ENCODE measurements around the gene DCAF8L2.
"Not testable (repeated sequence)": the region's sequence is repeated elsewhere in the genome, so short reads cannot be mapped to it uniquely, and the experiment has no call there.

Gene DCAF8L2

DNA sequence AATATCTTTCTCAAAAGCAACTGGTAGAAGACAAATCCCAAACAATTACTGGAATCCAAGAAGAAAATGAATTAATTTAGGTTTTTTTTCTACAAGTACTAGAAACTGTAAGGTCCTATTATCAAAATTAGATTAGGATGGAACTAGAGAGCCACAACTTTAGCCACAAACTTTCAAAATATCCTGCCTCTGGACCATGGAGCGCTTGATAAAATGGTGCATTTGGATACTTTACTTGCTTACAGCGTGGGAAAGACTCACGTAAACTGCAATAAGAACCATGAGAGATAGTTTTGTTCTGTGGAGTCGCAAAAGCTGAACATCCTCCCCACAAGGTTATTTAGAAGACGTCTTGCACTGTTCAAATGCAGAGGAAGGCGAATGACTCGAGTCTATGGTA lies at the start of gene DCAF8L2:
DCAF8L2 (plus strand) TSS at position 301 of the 400 bp plus-strand sequence. CDS start 156,552 bp downstream, outside the sequence.
- H3K4me3 ChIP-seq (ENCODE audit: low read depth, low read length) = no peak within 1 kb of the TSS
- TF ChIP-seq, protein P1, sequence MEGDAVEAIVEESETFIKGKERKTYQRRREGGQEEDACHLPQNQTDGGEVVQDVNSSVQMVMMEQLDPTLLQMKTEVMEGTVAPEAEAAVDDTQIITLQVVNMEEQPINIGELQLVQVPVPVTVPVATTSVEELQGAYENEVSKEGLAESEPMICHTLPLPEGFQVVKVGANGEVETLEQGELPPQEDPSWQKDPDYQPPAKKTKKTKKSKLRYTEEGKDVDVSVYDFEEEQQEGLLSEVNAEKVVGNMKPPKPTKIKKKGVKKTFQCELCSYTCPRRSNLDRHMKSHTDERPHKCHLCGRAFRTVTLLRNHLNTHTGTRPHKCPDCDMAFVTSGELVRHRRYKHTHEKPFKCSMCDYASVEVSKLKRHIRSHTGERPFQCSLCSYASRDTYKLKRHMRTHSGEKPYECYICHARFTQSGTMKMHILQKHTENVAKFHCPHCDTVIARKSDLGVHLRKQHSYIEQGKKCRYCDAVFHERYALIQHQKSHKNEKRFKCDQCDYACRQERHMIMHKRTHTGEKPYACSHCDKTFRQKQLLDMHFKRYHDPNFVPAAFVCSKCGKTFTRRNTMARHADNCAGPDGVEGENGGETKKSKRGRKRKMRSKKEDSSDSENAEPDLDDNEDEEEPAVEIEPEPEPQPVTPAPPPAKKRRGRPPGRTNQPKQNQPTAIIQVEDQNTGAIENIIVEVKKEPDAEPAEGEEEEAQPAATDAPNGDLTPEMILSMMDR (IDR thresholded peaks at IDR 0.05; ENCODE audit: insufficient read depth, low read depth, low read length, missing control alignments) = no peak
- DNase-seq (ENCODE audit: low read depth) = no peak

DNA sequence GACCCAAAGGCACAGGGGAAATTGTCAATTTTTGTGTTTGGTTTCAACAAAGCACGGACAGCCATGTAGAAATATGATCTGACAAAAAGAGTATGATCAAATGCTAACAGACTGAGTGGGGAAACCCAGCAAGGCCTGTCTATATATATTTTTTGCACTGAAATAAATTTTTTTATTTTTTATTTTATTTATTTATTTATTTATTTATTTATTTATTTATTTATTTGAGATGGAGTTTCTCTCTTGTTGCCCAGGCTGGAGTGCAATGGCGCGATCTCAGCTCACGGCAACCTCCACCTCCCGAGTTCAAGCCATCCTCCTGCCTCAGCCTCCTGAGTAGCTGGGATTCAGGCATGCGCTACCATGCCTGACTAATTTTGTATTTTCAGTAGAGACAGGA lies 49.0 kb upstream of the DCAF8L2 start:
- DNase-seq (ENCODE audit: low read depth) = not testable (repeated sequence)

DNA sequence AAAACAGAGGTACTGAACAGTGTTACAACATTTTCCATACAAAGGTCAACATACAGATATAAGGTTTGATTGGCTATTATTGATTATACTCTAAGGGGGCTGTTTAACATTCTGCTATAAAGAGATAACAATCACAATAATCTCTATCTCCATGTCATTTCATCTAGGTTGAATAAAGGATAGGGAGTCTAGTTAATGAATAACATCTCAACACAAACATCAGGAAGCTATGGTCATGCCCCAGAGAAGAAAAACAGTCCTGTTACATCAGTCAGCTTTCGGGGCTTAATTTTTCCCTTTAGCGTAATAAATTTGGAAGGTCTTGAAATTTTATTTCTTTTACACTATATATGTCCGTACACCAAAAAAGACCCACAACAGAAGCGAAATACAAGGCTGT lies 41.5 kb upstream of the DCAF8L2 start:
- TF ChIP-seq, protein P1 (IDR thresholded peaks at IDR 0.05; ENCODE audit: insufficient read depth, low read depth, low read length, missing control alignments) = no peak
- DNase-seq (ENCODE audit: low read depth) = no peak

More for the DNA sequence above, 49.0 kb upstream of the DCAF8L2 start:
- not testable (repeated sequence) for H3K4me3 ChIP-seq (ENCODE audit: low read depth, low read length)

DNA sequence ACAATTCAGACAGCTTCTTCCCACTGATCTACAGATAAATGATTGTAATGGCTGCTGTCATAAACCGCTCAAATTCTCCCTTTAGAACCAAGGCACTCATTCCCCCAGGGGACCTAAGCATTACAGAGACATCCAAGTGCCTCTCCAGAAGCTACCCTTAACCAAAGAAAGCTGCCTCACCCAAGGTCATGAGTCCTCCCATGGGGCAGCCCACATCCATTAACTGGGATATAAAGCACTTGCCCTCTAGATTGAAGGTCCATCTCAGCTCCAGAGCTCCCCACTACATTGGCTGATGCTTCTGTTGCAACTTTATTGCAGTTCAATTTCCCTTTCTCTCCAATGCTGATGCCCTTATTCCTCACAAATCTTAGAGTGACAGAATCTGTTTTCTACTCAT lies 40.5 kb upstream of the DCAF8L2 start:
- H3K4me3 ChIP-seq (ENCODE audit: low read depth, low read length) = no peak overlapping the region
- no peak for DNase-seq (ENCODE audit: low read depth)
- TF ChIP-seq, protein P1 (IDR thresholded peaks at IDR 0.05; ENCODE audit: insufficient read depth, low read depth, low read length, missing control alignments) = no peak

More for the DNA sequence above, 41.5 kb upstream of the DCAF8L2 start:
- no peak overlapping the region for H3K4me3 ChIP-seq (ENCODE audit: low read depth, low read length)

DNA sequence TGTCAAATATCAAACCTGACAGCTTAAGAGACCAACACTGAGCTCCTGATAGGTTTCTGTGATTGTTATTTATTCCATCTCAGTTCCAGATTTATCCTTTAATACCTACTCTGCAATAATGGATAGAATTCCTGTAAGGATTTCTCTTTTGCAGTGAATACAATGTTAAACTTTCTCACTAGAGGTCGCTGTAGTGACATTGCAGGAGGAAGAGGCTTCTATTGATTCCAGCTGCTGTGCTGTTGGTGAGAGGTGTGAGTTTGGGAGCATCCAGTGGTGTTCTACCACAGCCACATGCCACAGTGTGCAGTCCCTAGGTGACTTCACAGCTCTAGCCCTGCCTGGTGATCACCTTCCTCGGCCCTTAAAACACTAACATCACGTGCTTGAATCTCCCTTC lies 34.6 kb upstream of the DCAF8L2 start:
- DNase-seq (ENCODE audit: low read depth) = peak; percentile 0
- TF ChIP-seq, protein P1 (IDR thresholded peaks at IDR 0.05; ENCODE audit: insufficient read depth, low read depth, low read length, missing control alignments) = peak; percentile 23
- no peak overlapping the region for H3K4me3 ChIP-seq (ENCODE audit: low read depth, low read length)

DNA sequence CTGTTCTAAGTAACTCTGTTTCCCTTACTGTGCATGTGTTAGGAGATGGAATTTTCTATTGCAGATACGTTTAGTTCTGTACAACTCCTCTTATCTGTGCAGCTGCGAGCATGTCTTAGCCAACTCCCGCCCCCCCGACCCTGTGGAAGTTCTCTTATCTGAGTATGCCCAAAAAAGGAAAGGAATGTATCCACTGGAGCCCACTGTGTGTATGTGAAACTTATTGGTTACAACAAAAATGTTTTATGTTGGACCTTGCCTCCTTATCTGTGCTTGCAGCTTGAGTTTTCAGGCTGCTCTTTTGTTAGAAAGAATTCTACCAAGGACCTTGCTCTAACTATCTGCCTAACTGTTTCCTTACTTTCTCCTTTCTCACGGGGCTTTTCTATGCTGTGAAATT lies 24.2 kb upstream of the DCAF8L2 start:
- DNase-seq (ENCODE audit: low read depth) = no peak
- TF ChIP-seq, protein P1 (IDR thresholded peaks at IDR 0.05; ENCODE audit: insufficient read depth, low read depth, low read length, missing control alignments) = no peak

DNA sequence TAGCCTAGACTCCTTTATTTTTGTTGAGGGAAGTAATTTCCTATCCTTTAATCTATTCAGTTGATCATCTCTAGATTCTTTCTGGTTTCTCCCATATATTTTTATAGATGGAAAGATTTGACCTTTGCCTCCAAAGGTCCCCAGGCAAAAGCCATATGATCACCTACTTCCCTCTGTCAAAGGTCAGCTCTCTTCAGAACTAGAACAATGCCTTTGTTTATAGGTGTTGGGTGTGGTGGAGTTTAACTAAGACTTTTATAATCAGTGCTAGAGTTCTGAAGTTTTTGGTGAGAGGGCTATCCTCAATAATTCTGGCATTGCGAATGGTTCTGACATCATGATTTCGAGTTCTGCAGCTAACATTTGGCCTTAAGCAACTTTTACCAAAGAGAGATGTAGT lies 19.0 kb upstream of the DCAF8L2 start:
- no peak overlapping the region for H3K4me3 ChIP-seq (ENCODE audit: low read depth, low read length)
- TF ChIP-seq, protein P1 (IDR thresholded peaks at IDR 0.05; ENCODE audit: insufficient read depth, low read depth, low read length, missing control alignments) = no peak
- DNase-seq (ENCODE audit: low read depth) = no peak

More for the DNA sequence above, 24.2 kb upstream of the DCAF8L2 start:
- no peak overlapping the region for H3K4me3 ChIP-seq (ENCODE audit: low read depth, low read length)

Measured in GM12865 (cell line).